ENCODE measurements around the gene FUOM.

GRCh38 chr10:133393401-133394063 is 35.7 kb upstream of the FUOM start:
- no peak for TF ChIP-seq NRF1 (conservative IDR thresholded peaks at IDR 0.05 in 1 of 2, IDR thresholded peaks at IDR 0.05 in 1 of 2)
- no peak for TF ChIP-seq USF2 (CRISPR knock-in tag; IDR thresholded peaks at IDR 0.05)
- no peak for TF ChIP-seq CTCF (IDR thresholded peaks at IDR 0.05 in 2 of 3, conservative IDR thresholded peaks at IDR 0.05 in 1 of 3; ENCODE audit: insufficient read depth in 2 of 3, low read depth in 1 of 3, low read length in 3 of 3)
- no peak for TF ChIP-seq SREBF1 (IDR thresholded peaks at IDR 0.05; ENCODE audit: borderline replicate concordance, low read depth, low read length)
- TF ChIP-seq RAD21 (CRISPR knock-in tag; conservative IDR thresholded peaks at IDR 0.05 in 1 of 2, IDR thresholded peaks at IDR 0.05 in 1 of 2) = no peak
- no peak for TF ChIP-seq ZNF639 (CRISPR knock-in tag; conservative IDR thresholded peaks at IDR 0.05 in 1 of 2, IDR thresholded peaks at IDR 0.05 in 1 of 2)
- TF ChIP-seq FOXM1 (IDR thresholded peaks at IDR 0.05; ENCODE audit: low read depth) = no peak
- TF ChIP-seq FOXM1 (CRISPR knock-in tag; IDR thresholded peaks at IDR 0.05; ENCODE audit: low read depth) = no peak
- TF ChIP-seq CHD1 (IDR thresholded peaks at IDR 0.05; ENCODE audit: low read length) = no peak
- no peak for TF ChIP-seq CEBPZ (IDR thresholded peaks at IDR 0.05; ENCODE audit: borderline replicate concordance, low read depth, low read length)
- TF ChIP-seq TAF1 (IDR thresholded peaks at IDR 0.05; ENCODE audit: control insufficient read depth, extremely low read depth, insufficient read depth, low read length, severe bottlenecking) = no peak

Measured in K562 (cell line).